ENCODE results near the gene REPS1. TPM values are rescaled to one million over a fixed set of nuclear protein-coding genes. Genes with fewer than 3 reads are reported as not detected.

The REPS1 gene
- total RNA-seq, 1 donor from 2014 or later: 30.4 TPM

DNA sequence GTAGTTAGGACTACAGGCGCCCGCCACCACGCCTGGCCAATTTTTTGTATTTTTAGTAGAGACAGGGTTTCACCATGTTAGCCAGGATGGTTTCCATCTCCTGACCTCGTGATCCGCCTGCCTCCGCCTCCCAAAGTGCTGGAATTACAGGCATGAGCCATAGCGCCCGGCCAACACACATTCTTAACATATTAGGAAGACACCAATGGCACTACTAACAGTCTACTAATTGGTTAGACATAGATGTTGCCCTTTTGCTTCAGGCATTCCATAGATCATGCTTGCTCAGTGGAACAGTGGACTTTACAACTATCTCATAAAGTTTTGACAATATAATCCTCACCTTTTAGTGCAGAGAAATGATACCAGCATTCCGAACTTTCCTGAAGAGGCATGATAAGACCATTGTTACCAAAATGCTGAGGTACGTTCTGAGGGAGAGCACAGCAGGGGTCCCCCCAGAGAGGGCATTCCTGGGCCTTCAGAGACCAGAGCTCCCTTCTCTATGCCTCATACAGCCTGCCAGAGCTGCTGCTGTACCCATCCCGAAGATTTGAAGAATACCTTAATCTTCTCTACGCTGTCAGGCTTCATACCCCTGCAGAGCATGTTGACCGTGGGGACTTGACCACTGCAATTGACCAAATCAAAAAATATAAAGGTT is 102.8 kb downstream of the REPS1 start:
- intact Hi-C loops (cut with DNase I): no loop called here
- no peaks in the 10 kb centered on the region for H3K27me3 ChIP-seq
- no peak for DNase-seq (ENCODE audit: low spot score in 2 of 2)

DNA sequence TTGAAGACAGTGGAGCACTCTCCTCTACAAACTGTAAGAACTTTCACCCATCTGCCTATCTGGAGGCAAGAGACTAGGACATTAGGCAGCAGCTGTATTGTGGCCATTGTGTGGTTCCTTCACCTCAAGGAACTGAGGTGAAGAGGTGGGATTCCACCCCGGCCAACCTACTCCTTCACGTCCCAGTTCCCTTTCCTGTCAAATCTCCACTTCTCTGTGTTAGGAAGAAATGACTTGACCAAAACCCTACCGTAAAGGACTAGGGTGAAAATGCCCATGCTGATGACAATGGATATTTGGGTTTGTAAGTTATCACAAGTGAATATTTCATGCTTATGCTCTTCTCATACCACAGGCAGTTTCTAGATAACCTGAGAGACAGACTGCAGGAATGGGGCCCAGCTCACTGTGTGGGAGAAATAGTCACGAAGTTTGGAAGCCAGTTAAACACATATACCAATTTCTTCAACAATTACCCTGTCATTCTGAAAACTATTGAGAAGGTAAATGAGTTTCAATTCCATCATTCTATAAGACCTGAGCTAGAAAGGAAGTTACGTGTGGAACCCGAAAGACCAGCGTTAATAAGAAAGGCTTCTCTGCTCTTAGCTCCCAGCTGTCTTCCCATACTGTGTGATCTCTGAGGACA is 105.6 kb downstream of the REPS1 start:
- DNase-seq (ENCODE audit: low spot score in 2 of 2): no peak
- Histone ChIP-seq H3K27ac (no peak overlapping the region), H3K36me3 (no peaks in the 10 kb centered on the region), H3K4me1 (no peaks in the 10 kb centered on the region), H3K4me3 (no peak overlapping the region), H3K27me3 (no peaks in the 10 kb centered on the region), H3K9me3 (no peaks in the 10 kb centered on the region)
- intact Hi-C loops (cut with DNase I): no loop called here
- TF ChIP-seq, protein P1, sequence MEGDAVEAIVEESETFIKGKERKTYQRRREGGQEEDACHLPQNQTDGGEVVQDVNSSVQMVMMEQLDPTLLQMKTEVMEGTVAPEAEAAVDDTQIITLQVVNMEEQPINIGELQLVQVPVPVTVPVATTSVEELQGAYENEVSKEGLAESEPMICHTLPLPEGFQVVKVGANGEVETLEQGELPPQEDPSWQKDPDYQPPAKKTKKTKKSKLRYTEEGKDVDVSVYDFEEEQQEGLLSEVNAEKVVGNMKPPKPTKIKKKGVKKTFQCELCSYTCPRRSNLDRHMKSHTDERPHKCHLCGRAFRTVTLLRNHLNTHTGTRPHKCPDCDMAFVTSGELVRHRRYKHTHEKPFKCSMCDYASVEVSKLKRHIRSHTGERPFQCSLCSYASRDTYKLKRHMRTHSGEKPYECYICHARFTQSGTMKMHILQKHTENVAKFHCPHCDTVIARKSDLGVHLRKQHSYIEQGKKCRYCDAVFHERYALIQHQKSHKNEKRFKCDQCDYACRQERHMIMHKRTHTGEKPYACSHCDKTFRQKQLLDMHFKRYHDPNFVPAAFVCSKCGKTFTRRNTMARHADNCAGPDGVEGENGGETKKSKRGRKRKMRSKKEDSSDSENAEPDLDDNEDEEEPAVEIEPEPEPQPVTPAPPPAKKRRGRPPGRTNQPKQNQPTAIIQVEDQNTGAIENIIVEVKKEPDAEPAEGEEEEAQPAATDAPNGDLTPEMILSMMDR (IDR thresholded peaks at IDR 0.05): no peak

More for the DNA sequence above, 102.8 kb downstream of the REPS1 start:
- Histone ChIP-seq H3K36me3 (no peaks in the 10 kb centered on the region), H3K27ac (no peak overlapping the region), H3K4me1 (no peaks in the 10 kb centered on the region), H3K4me3 (no peak overlapping the region), H3K9me3 (no peaks in the 10 kb centered on the region)
- TF ChIP-seq, protein P1 (IDR thresholded peaks at IDR 0.05): no peak

DNA sequence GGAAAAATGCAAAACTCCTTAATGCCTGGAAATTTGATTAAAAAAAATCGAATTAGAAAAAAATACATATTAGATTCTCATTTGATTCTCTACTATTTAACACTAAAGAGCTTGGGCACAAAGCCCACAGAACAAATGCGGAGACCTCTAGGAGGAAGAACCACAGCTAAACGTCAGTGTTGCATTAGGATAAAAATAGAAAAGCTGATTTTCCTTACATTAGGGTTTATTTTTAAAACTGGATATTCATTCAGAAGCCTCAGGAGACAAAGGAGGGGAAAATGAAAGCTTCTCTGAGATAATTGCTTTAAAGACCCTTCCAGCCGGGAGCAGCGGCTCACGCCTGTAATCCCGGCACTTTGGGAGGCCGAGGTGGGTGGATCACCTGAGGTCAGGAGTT is 114.9 kb downstream of the REPS1 start:
- no peak overlapping the region for H3K4me3 ChIP-seq
- no peaks in the 10 kb centered on the region for H3K9me3 ChIP-seq
- no peaks in the 10 kb centered on the region for H3K36me3 ChIP-seq
- no peak for DNase-seq (ENCODE audit: low spot score in 2 of 2)
- no peak overlapping the region for H3K27ac ChIP-seq
- no peaks in the 10 kb centered on the region for H3K4me1 ChIP-seq
- TF ChIP-seq, protein P1 (IDR thresholded peaks at IDR 0.05): no peak
- intact Hi-C loops (cut with DNase I): no loop called here
- no peaks in the 10 kb centered on the region for H3K27me3 ChIP-seq

DNA sequence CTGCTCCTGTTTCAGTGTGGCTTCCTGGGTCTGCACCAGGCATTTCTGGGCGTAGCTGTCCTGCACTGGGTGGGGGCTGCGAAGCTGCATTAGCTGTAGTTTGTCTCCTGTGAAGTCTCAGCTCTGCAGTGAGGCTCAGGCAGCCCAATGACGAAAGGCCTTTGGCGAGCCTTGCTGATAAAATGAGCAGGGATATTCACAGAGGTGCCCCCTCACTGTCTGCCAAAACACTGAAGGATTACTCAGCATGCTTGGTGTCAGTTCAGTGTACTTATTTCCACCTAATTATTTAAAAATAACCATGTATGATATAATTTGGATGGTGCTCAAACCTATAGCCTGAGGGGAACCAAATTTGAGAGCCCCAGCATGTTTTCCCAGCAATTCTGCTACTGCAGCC is 118.7 kb downstream of the REPS1 start:
- Histone ChIP-seq H3K9me3 (no peaks in the 10 kb centered on the region), H3K4me3 (no peak overlapping the region), H3K27ac (peak overlapping the region in 1 of 2 donors; percentile 20), H3K27me3 (no peaks in the 10 kb centered on the region), H3K36me3 (no peaks in the 10 kb centered on the region), H3K4me1 (no peaks in the 10 kb centered on the region)
- intact Hi-C loops (cut with DNase I): no loop called here
- TF ChIP-seq, protein P1 (IDR thresholded peaks at IDR 0.05): no peak
- no peak for DNase-seq (ENCODE audit: low spot score in 2 of 2)

DNA sequence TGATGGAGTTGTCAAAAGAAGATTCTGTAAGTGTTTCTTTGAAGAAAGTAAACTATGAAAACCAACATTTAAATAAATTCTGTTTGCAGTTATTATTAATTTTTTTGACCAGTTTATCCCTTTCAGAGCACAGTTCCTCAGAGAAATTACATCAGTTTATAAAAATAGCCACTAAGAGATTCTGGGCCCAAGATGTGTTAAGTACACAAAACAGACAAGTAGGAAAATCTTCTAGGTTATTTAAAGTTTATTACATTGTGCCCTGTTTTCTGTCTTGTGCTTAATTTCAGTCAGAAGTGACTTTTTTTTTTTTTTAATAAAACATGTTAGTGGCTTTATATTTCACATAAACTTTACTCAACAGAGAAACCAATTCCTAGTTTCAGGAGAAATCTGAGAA is 119.9 kb downstream of the REPS1 start:
- Histone ChIP-seq H3K36me3 (no peaks in the 10 kb centered on the region), H3K9me3 (no peaks in the 10 kb centered on the region), H3K4me1 (no peaks in the 10 kb centered on the region), H3K4me3 (no peak overlapping the region), H3K27ac (no peak overlapping the region), H3K27me3 (no peaks in the 10 kb centered on the region)
- intact Hi-C loops (cut with DNase I): no loop called here
- no peak for DNase-seq (ENCODE audit: low spot score in 2 of 2)
- TF ChIP-seq, protein P1 (IDR thresholded peaks at IDR 0.05): no peak
